ENCODE results near the gene SMOC2.
"Not testable (repeated sequence)": the region's sequence is repeated elsewhere in the genome, so short reads cannot be mapped to it uniquely, and the experiment has no call there.

DNA sequence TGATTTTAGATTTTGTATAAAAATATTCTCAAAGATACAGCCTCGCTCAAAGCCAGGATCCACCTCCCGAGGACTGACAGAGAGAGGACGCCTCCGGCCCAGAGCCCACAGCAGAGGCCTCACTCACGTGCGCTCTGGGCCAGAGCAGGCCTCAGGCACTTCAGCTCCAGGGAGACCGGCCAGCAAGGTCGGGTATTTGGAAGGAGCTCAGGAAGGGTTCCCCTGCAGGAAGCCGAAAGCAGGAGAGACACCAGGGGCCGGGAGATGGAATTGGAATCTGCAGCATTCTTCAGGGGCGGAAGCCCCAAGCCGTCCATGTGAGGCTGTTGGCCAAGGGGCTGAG lies 251.9 kb downstream of the SMOC2 start:
- TF ChIP-seq POLR2A (IDR thresholded peaks at IDR 0.05) = not testable (repeated sequence)
- TF ChIP-seq, protein P1, sequence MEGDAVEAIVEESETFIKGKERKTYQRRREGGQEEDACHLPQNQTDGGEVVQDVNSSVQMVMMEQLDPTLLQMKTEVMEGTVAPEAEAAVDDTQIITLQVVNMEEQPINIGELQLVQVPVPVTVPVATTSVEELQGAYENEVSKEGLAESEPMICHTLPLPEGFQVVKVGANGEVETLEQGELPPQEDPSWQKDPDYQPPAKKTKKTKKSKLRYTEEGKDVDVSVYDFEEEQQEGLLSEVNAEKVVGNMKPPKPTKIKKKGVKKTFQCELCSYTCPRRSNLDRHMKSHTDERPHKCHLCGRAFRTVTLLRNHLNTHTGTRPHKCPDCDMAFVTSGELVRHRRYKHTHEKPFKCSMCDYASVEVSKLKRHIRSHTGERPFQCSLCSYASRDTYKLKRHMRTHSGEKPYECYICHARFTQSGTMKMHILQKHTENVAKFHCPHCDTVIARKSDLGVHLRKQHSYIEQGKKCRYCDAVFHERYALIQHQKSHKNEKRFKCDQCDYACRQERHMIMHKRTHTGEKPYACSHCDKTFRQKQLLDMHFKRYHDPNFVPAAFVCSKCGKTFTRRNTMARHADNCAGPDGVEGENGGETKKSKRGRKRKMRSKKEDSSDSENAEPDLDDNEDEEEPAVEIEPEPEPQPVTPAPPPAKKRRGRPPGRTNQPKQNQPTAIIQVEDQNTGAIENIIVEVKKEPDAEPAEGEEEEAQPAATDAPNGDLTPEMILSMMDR (IDR thresholded peaks at IDR 0.05) = not testable (repeated sequence)

Measured in breast epithelium (tissue), 3 donors.